H1 (cell line): ENCODE measurements around the gene TFPT. TPM values are rescaled to one million over a fixed set of nuclear protein-coding genes. Genes with fewer than 3 reads are reported as not detected.

Experiments
- CTBP2 ChIP-seq: IDR thresholded peaks from 2 replicates; pipeline ENCODE4 v1.7.0; 2011; ENCODE audit warnings: borderline replicate concordance, mild to moderate bottlenecking, moderate library complexity, mixed read lengths, low read length; ENCODE audit not compliant: insufficient read depth, insufficient read length
- GABPA ChIP-seq: IDR thresholded peaks from 2 replicates; pipeline ENCODE4 v1.6.1; 2011; ENCODE audit warnings: mild to moderate bottlenecking, low read length, moderate library complexity, borderline replicate concordance; ENCODE audit not compliant: insufficient read depth
- NANOG ChIP-seq: IDR thresholded peaks from 2 replicates; pipeline ENCODE4 v1.6.1; 2011; ENCODE audit warnings: low read length, low read depth, mild to moderate bottlenecking, inconsistent platforms; ENCODE audit not compliant: insufficient read depth, poor library complexity, severe bottlenecking
- SAP30 ChIP-seq: fragments of 300-600 bp; sonication (generic); IDR thresholded peaks from 2 replicates; pipeline ENCODE4 v1.7.1; 2012; ENCODE audit warnings: low read length, moderate library complexity, mild to moderate bottlenecking, inconsistent platforms; ENCODE audit not compliant: insufficient read depth, insufficient replicate concordance
- SUZ12 ChIP-seq: fragments of 200-600 bp; sonication (generic); IDR thresholded peaks from 2 replicates; pipeline ENCODE4 v1.6.1; 2012; ENCODE audit warnings: mild to moderate bottlenecking, inconsistent platforms, low read length, moderate library complexity, mixed read lengths
- polyA plus RNA-seq, 7 experiments: library from polyadenylated mRNA; depleted of rRNA in 3 of 7; stranded (reverse) in 5 of 7; unstranded in 2 of 7; fragments of >200 nt in 5 of 7; fragments of 200-250 nt in 2 of 7; gene quantifications; 1 replicate in 5 of 7; 2 replicates in 1 of 7; 4 replicates in 1 of 7; pipeline versions ENCODE4 v1.2.1 to v1.2.3, GENCODE V29; 2011 to 2013; ENCODE audit warnings: missing spikeins in 2 of 7, mixed read lengths in 2 of 7
- total RNA-seq: library from RNA; stranded (reverse); fragmentation: NEBNext Ultra II Directional; extraction: Animal tissue kit (Norgen Biotek cat#: 25700); gene quantifications from 2 replicates; pipeline ENCODE4 v1.2.1, GENCODE V29; 2021
- TF ChIP-seq, protein P1 (sequence below): IDR thresholded peaks from 2 replicates; pipeline ENCODE4 v1.6.1; 2011; ENCODE audit warnings: low read length, improper control_type of control experiment
- TF ChIP-seq, protein P2 (sequence below): IDR thresholded peaks from 2 replicates; pipeline ENCODE4 v1.6.1; 2011; ENCODE audit warnings: low read depth, mild to moderate bottlenecking, low read length; ENCODE audit not compliant: insufficient read depth

Gene TFPT
- total and polyA plus RNA-seq, 2 of the 8 experiments (the other 6 are each of a cell fraction or from before 2014, with no cell fraction given): 10.4 to 17.7 TPM

DNA sequence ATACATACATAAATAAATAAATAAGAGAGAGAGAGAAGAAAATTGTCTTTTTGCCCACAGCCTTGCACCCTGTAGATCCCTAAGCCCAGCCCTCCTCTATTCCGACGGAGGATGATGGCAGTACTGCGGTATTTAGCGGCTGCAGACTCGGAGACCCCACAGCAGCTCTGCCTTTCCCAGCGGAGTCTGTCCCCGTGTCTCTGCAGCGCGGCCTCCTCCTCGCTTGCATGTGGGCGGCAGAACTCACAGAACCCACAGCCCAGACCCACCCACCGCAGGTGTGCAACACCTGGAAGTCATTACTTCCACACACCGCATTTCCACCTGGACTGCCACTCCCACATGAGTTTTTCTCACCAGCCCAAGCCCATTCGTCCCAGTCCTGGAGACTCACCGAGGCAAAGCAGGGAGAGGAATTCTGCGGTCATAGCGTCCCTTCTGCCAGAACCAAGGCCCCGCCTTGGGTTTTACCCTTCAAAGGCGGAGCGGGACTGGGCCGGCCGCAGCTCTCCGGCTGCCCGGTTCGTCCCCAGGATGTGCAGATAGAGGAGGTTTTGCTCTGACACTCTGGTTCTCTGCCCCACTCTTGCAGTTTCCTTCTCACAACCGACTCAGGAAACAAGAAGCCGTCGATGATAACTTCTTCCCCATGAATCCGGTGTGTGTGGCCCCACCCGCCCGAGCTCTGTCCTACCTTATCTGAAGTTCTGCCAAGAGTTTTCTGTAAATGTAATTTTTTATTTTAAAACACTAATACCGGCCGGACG lies 51.9 kb downstream of the TFPT start, which contains the start of gene VSTM1 (continued):
- TF ChIP-seq NANOG: no peak
- TF ChIP-seq SUZ12: no peak
- no peak for TF ChIP-seq GABPA
- TF ChIP-seq CTBP2: no peak
- TF ChIP-seq SAP30: no peak
- TF ChIP-seq, protein P1, sequence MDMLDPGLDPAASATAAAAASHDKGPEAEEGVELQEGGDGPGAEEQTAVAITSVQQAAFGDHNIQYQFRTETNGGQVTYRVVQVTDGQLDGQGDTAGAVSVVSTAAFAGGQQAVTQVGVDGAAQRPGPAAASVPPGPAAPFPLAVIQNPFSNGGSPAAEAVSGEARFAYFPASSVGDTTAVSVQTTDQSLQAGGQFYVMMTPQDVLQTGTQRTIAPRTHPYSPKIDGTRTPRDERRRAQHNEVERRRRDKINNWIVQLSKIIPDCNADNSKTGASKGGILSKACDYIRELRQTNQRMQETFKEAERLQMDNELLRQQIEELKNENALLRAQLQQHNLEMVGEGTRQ: no peak
- TF ChIP-seq, protein P2, sequence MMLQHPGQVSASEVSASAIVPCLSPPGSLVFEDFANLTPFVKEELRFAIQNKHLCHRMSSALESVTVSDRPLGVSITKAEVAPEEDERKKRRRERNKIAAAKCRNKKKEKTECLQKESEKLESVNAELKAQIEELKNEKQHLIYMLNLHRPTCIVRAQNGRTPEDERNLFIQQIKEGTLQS: no peak
